Activated naive CD8-positive, alpha-beta T cell treated with anti-CD3 and anti-CD28 coated beads for 36 hours (primary cell): ENCODE data around the gene TESK2. TPM values are rescaled to one million over a fixed set of nuclear protein-coding genes. Genes with fewer than 3 reads are reported as not detected.

Source experiments
- total RNA-seq, 2 experiments: library from RNA; stranded (reverse); gene quantifications; one replicate each; pipeline ENCODE4 v1.2.3, GENCODE V29; 2021

TESK2 gene
- total RNA-seq, 2 experiments from 2014 or later: 2.4 to 2.9 TPM

Other genes starting within 250 kb of the TESK2 start
- gene HPDL, start 164.3 kb downstream of the TESK2 start, total RNA-seq: 10 to 100 TPM; 51.8 to 53.0 TPM
- 10 to 100 TPM; 54.8 to 54.9 TPM for gene TOE1, start 151.0 kb downstream of the TESK2 start, total RNA-seq
- 10 to 100 TPM; 54.4 to 57.9 TPM for gene MUTYH, start 150.7 kb downstream of the TESK2 start, total RNA-seq
- 1 to 10 TPM; 5.2 to 5.5 TPM for gene CCDC163, start 8.9 kb upstream of the TESK2 start, total RNA-seq
- gene MMACHC, start 9.1 kb upstream of the TESK2 start, total RNA-seq: 10 to 100 TPM; 10.3 to 10.5 TPM
- gene PRDX1, start 30.7 kb upstream of the TESK2 start, total RNA-seq: 100 to 1,000 TPM; 746 to 755 TPM
- 100 to 1,000 TPM; 181 to 203 TPM for gene AKR1A1, start 59.7 kb upstream of the TESK2 start, total RNA-seq
- 100 to 1,000 TPM; 274 to 278 TPM for gene NASP, start 92.9 kb upstream of the TESK2 start, total RNA-seq
- gene CCDC17, start 132.9 kb upstream of the TESK2 start, total RNA-seq: 1 to 10 TPM; 1.1 to 1.2 TPM
- 10 to 100 TPM; 82.4 to 90.5 TPM for gene GPBP1L1, start 195.4 kb upstream of the TESK2 start, total RNA-seq
- gene TMEM69, start 197.0 kb upstream of the TESK2 start, total RNA-seq: 10 to 100 TPM; 43.0 to 45.2 TPM